BE2C (cell line): ENCODE data around the gene FADD.

Experiments
- DNase-seq: peaks from one replicate; pipeline ENCODE4 v3.0.0-alpha.2; 2020
- H3K27me3 ChIP-seq: fragments of 250-450 bp; sonication (Bioruptor Pico); 2 replicates; pipeline ENCODE4 v1.5.1; 2020; ENCODE audit warnings: mild to moderate bottlenecking
- H3K36me3 ChIP-seq: fragments of 250-450 bp; sonication (Bioruptor Pico); 2 replicates; pipeline ENCODE4 v1.5.1; 2020; ENCODE audit warnings: mild to moderate bottlenecking
- H3K4me1 ChIP-seq: fragments of 250-450 bp; sonication (Bioruptor Pico); 2 replicates; pipeline ENCODE4 v1.5.1; 2020
- H3K4me3 ChIP-seq: 2 replicates; pipeline ENCODE4 v1.5.1; 2011; ENCODE audit warnings: low read depth, low read length
- H3K9me3 ChIP-seq: fragments of 250-450 bp; sonication (Bioruptor Pico); 2 replicates; pipeline ENCODE4 v1.5.1; 2020
- TF ChIP-seq, protein P1 (sequence below): IDR thresholded peaks from 2 replicates; pipeline ENCODE4 v1.5.1; 2012; ENCODE audit warnings: mild to moderate bottlenecking, low read depth, low read length

Gene FADD

DNA sequence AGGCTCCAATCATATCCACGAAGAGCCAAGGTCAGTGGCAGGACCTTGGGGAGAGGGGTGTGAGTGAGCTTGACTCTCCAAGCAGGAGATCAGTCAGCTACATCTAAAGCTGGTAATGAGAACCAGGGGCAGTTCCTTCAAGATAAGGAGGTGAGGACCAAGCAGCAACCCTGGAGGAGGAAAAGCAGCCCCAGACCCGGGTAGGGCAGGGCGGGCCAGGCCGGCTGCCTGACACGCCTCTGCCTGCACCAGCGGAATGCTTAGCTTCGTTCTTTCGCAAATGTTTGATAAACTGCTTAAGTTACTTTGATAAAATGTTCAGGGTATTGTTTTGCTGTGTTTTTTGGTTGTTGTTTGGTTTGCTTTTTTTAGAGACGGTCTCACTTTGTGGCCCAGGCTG lies 18.7 kb upstream of the FADD start:
- H3K4me1 ChIP-seq = no peaks in the 10 kb centered on the region
- no peaks in the 10 kb centered on the region for H3K9me3 ChIP-seq
- no peaks in the 10 kb centered on the region for H3K36me3 ChIP-seq
- H3K4me3 ChIP-seq = no peak overlapping the region
- no peak for DNase-seq
- no peaks in the 10 kb centered on the region for H3K27me3 ChIP-seq
- TF ChIP-seq, protein P1, sequence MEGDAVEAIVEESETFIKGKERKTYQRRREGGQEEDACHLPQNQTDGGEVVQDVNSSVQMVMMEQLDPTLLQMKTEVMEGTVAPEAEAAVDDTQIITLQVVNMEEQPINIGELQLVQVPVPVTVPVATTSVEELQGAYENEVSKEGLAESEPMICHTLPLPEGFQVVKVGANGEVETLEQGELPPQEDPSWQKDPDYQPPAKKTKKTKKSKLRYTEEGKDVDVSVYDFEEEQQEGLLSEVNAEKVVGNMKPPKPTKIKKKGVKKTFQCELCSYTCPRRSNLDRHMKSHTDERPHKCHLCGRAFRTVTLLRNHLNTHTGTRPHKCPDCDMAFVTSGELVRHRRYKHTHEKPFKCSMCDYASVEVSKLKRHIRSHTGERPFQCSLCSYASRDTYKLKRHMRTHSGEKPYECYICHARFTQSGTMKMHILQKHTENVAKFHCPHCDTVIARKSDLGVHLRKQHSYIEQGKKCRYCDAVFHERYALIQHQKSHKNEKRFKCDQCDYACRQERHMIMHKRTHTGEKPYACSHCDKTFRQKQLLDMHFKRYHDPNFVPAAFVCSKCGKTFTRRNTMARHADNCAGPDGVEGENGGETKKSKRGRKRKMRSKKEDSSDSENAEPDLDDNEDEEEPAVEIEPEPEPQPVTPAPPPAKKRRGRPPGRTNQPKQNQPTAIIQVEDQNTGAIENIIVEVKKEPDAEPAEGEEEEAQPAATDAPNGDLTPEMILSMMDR = no peak

GRCh38 chr11:70185348-70186055 lies 17.6 kb upstream of the FADD start:
- Histone ChIP-seq H3K27me3 (no peaks in the 10 kb centered on the region), H3K4me1 (no peaks in the 10 kb centered on the region), H3K9me3 (no peaks in the 10 kb centered on the region), H3K36me3 (no peaks in the 10 kb centered on the region), H3K4me3 (no peak overlapping the region)
- no peak for DNase-seq
- TF ChIP-seq, protein P1 = no peak

DNA sequence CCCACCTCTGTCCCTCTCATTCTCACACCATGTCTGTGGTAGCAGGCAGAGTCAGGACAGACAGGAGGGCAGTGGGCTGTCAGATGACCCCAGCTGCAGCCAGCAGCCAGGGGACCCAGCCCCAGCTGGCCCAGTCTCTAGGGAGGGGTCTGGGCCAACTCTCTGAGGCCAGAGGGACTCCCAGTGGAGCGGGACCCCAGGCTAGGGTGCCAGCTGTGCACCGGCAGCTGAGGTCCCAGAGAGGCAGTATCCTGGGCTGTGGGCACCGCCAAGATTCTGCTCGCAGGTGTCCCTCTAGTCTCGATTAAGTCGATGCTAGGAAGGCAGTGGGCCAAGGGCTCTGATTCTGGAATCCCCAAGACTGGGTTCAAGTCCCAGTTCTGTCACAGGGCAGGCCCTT lies 16.7 kb upstream of the FADD start:
- Histone ChIP-seq H3K4me3 (no peak overlapping the region), H3K27me3 (no peaks in the 10 kb centered on the region), H3K36me3 (no peaks in the 10 kb centered on the region), H3K4me1 (no peaks in the 10 kb centered on the region), H3K9me3 (no peaks in the 10 kb centered on the region)
- DNase-seq = no peak
- TF ChIP-seq, protein P1 = no peak

GRCh38 chr11:70186936-70187335 lies 16.2 kb upstream of the FADD start:
- Histone ChIP-seq H3K9me3 (no peaks in the 10 kb centered on the region), H3K27me3 (no peaks in the 10 kb centered on the region), H3K4me1 (no peaks in the 10 kb centered on the region), H3K4me3 (no peak overlapping the region), H3K36me3 (no peaks in the 10 kb centered on the region)
- DNase-seq = no peak
- TF ChIP-seq, protein P1 = no peak

GRCh38 chr11:70187771-70188170 lies 15.3 kb upstream of the FADD start:
- Histone ChIP-seq H3K4me3 (no peak overlapping the region), H3K36me3 (no peaks in the 10 kb centered on the region), H3K9me3 (no peaks in the 10 kb centered on the region), H3K4me1 (no peaks in the 10 kb centered on the region; the same call in 1 of the 2 replicates), H3K27me3 (no peaks in the 10 kb centered on the region)
- DNase-seq = no peak
- TF ChIP-seq, protein P1 = no peak

DNA sequence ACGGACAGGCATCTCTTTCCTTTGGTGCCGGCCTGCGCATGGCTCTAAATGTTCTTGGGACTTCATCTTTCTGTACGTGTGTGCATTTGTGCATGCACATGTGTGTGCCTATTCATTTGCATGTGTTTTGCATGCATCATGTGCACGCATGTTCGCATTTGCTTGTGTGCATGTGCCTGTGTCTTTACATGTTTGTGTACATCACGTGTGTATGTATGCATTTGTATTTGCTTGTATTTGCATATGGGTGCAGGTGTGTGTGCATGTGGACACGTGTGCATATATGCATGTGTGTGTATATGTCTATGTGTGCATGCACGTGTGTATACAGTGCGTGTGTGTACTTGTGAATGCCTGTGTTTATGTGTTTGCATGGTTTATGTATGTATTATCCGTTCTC lies 13.5 kb upstream of the FADD start:
- no peak for DNase-seq
- no peaks in the 10 kb centered on the region; the same call in 1 of the 2 replicates for H3K4me1 ChIP-seq
- TF ChIP-seq, protein P1 = no peak
- no peaks in the 10 kb centered on the region for H3K36me3 ChIP-seq
- no peaks in the 10 kb centered on the region for H3K27me3 ChIP-seq
- H3K4me3 ChIP-seq = no peak overlapping the region
- no peaks in the 10 kb centered on the region for H3K9me3 ChIP-seq
